ENCODE measurements around the gene SLC30A2.

Gene SLC30A2

GRCh38 chr1:26070296-26070962 lies 24.5 kb upstream of the SLC30A2 start:
- DNase-seq (ENCODE audit: low read depth) = no peak

GRCh38 chr1:26069941-26070295 lies 24.0 kb upstream of the SLC30A2 start:
- no peak for DNase-seq (ENCODE audit: low read depth)

GRCh38 chr1:26067432-26067911 lies 21.6 kb upstream of the SLC30A2 start, which contains the start of gene TRIM63:
Gene TRIM63, minus strand, starts transcription at chr1:26067630. Its CDS starts 136 bp downstream, at chr1:26067494.
- no peak for DNase-seq (ENCODE audit: low read depth)

GRCh38 chr1:26066857-26067256 lies 20.9 kb upstream of the SLC30A2 start:
- DNase-seq (ENCODE audit: low read depth) = no peak

GRCh38 chr1:26066160-26066559 lies 20.2 kb upstream of the SLC30A2 start:
- DNase-seq (ENCODE audit: low read depth) = no peak

GRCh38 chr1:26064553-26064952 lies 18.6 kb upstream of the SLC30A2 start:
- no peak for DNase-seq (ENCODE audit: low read depth)

- no peak for DNase-seq (ENCODE audit: low read depth)
Measured at GRCh38 chr1:26060832-26061574, 15.1 kb upstream of the SLC30A2 start.

GRCh38 chr1:26059906-26060305 lies 14.0 kb upstream of the SLC30A2 start:
- no peak for DNase-seq (ENCODE audit: low read depth)

GRCh38 chr1:26058052-26058595 lies 12.2 kb upstream of the SLC30A2 start:
- no peak for DNase-seq (ENCODE audit: low read depth)

GRCh38 chr1:26057189-26057588 lies 11.3 kb upstream of the SLC30A2 start:
- no peak for DNase-seq (ENCODE audit: low read depth)

GRCh38 chr1:26055041-26055440 lies 9.1 kb upstream of the SLC30A2 start:
- no peak for DNase-seq (ENCODE audit: low read depth)

- DNase-seq (ENCODE audit: low read depth) = no peak
Measured at GRCh38 chr1:26053718-26054560, 8.0 kb upstream of the SLC30A2 start.

- DNase-seq (ENCODE audit: low read depth) = no peak
Measured at GRCh38 chr1:26050248-26050640, 4.3 kb upstream of the SLC30A2 start.

GRCh38 chr1:26049531-26050247 lies 3.8 kb upstream of the SLC30A2 start:
- DNase-seq (ENCODE audit: low read depth) = no peak

GRCh38 chr1:26047278-26047874 lies 1.5 kb upstream of the SLC30A2 start:
- DNase-seq (ENCODE audit: low read depth) = no peak

- DNase-seq (ENCODE audit: low read depth) = no peak
Measured at GRCh38 chr1:26046246-26047095, 553 bp upstream of the SLC30A2 start.

GRCh38 chr1:26044971-26045721 lies 772 bp downstream of the SLC30A2 start:
- DNase-seq (ENCODE audit: low read depth) = no peak

GRCh38 chr1:26044414-26044813 lies 1.5 kb downstream of the SLC30A2 start:
- DNase-seq (ENCODE audit: low read depth) = no peak

- no peak for DNase-seq (ENCODE audit: low read depth)
Measured at GRCh38 chr1:26043765-26044164, 2.2 kb downstream of the SLC30A2 start.

GRCh38 chr1:26041978-26042377 lies 3.9 kb downstream of the SLC30A2 start:
- no peak for DNase-seq (ENCODE audit: low read depth)

Data from activated T-helper 9 cell treated with anti-CD3 and anti-CD28 coated beads, Interleukin-2, amount 50 U/mL, for 16 hours (primary cell).